ENCODE measurements around the gene MKNK2.

The MKNK2 gene

DNA sequence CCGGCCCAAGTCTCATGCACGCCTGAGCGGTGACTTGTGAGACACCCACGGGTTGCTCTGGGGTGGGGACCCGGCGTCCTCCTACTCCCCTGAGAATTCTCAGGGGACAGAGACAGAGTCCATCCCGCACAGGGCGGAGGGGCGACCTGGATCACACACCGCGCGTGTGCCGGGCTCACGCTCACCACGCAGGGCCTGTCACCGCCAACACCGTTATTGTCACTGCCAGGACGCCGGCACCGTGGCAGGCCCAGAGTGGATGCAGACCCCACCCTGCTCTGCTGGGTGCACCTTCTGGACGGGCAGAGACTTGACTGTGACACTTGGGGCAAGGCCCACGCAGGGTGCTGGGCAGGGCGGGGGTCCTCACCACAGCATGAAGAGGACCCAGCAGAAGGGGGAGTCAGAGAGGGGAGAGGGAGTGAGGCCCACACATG is 28.8 kb upstream of the MKNK2 start:
- DNase-seq: no peak

DNA sequence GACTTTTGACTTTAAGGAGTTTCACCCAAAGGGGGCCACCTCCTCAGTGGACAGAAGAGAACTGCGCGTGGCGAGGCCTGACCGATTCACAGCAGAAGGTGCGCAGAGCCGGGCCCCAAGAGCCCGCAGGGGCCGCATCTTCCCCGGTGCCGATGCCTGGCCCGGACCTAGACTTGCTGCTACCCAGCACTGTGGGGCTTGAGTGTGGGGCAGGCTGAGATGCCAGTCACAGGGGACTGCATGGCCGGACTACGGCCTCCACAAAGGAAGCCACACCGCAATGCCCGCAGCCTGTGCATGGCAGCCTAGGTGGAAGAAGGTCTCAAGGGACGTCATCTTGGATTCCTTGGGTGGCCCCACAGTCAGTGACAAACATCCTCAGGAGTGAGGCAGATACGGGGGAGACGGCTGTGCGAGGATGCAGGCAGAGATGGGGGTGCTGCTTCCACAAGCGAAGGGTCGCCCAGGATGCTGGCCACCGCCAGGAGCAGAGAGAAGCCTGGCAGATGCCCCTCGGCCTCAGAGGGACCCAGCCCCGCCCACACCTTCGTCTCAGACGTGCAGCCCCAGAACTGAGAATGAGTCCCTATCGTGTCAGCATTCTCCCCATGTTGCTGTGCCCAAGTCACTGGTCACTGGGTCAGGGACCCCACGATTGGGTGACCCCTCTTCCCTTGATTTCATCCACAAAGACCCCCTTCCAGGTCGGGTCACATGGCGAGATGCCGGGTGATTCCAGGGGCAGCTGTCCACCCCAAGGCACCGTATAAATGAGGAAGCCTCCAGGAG is 28.2 kb upstream of the MKNK2 start:
- no peak for DNase-seq

DNA sequence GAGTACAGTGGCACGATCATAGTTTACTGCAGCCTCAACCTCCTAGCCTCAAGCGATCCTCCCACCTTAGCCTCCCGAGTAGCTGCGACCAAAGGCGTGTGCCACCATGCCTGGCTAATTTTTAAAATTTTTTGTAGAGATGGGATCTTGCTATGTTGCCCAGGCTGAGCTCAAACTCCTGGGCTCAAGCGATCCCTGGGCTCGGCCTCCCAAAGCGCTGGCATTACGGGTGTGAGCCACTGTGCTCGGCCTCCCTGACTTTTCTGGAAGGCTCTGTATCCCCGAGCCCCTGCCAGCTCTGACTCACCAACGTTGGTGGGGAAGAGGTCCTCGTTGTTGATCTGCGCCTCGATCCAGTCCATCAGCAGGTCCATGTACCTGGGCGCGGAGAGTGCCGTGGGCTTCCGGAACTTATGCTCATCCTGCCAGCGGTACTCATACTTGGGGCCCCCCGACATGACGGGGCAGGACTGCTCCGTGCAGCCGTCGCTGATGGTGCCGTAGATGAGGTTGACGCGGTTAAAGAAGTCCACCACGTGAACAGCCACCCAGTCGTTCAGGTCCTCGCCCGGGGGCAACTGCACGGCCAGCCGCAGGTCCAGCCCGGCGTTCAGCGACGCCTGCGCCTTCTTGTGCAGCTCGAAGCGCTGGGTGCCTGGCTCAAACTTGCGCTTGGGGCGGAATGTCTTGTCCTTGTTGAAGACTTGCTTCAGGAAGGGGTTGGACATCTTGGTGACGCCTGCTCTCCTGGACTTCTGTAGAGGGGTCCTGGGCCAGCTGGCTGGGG is 27.0 kb upstream of the MKNK2 start:
- DNase-seq: no peak

- DNase-seq: no peak
Measured at GRCh38 chr19:2077398-2077797, 26.4 kb upstream of the MKNK2 start.

- DNase-seq: no peak
Measured at GRCh38 chr19:2076526-2076944, 25.5 kb upstream of the MKNK2 start.

DNA sequence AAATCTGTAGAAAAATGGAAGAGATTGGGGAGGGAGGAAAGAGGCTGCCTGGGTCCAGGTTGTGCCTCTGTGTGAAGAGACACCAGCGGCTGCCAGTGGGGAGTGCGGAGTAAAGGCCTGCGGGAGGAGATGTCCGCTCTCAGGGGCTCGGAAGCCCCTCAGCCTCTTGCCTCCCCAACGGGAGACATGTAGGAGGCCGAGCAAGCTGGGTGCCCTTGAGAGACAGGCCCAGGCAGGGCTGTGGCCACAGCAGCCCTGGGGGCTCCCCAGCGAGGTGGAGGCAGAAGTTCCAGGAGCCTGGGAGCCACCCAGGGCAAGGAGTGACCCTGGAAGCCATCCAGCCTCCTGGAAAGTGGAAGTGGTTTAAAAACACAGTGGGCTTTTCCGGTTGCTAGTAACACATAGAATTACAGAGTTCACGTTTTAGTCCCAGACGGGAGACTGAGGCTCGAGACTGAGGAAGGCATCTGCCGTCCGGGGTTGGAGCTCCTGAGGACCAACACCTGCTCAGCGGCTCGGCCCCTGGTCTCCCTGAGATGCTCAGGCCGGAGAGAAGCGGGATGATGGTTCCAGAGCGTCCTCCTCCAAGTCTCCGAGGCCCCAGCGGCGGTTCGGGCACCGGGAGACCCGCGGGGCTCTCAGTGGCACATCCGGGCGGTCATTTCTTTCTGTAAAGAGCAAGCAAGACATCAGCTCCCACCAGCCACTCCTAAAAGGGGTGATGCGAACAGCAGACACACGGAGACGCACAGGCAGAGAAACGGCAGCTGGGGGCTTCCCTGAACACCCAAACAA is 21.9 kb upstream of the MKNK2 start:
- DNase-seq: no peak

DNA sequence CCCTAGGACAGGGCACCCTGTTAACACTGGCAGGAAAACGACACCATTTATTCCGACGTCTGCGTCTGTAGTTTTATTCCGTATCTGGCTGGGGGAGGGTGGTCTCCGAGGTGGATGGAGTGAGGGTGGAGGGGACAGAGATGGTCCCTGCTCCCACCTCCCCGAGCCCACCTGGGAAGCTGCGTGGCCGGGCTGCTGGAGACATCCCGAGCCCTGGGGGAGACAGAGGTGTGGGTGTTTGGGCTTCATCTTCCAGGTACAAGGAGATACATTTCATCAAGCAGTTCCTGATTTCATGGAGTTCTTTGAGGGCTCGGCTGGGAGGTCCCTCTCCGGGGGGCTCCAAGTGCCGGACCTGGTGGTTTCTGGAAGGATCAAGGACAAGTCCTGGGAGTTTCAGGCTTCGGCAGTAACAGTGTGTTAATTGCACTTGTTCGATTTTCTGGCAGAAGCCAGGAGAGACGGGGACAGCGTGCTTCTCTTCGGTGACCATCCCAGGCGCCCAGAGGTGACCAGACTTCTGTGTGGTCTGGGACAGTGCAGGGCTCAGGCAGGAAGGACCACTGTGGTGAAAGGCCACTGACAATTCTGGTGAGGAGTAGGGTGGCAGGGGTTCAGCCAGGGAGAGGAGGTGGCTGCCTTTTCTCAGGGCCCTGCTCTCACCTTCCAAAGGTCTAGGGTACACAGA is 20.1 kb upstream of the MKNK2 start:
- DNase-seq: no peak

DNA sequence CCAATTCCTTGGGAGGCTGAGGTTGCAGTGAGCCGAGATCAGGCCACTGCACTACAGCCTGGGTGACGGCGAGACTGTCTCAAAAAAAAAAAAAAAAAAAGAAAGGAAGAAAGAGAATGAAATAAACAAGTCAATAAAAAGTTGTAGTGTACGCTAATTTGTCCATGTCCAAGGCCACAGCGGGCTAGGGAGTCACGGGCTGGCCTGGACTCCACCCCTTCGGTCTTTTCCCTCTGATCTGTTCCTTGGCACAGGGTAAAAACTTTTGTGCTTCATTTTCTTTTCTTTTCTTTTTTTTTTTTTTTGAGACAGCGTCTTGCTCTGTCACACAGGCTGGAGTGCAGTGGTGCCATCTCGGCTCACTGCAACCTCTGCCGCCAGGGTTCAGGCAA is 19.4 kb upstream of the MKNK2 start:
- no peak for DNase-seq

- DNase-seq: no peak
Measured at GRCh38 chr19:2064788-2065524, 13.9 kb upstream of the MKNK2 start.

- no peak for DNase-seq
Measured at GRCh38 chr19:2064395-2064787, 13.3 kb upstream of the MKNK2 start.

DNA sequence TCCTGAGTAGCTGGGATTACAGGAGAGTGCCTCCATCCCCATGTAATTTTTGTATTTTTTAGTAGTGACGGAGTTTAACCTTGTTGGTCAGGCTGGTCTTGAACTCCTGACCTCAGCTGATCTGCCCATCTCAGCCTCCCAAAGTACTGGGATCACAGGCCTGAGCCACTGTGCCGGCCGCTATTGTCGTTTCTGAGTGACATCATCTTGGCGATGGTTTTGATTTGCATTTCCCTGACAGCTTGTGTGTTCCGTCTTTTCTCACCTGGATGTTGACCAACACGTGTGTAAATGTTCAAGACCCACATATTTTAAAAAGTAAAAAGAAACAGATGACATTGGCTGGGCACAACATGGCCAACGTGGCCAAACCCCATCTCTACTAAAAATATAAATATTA is 12.8 kb upstream of the MKNK2 start:
- no peak for DNase-seq

- no peak for DNase-seq
Measured at GRCh38 chr19:2062770-2063169, 11.7 kb upstream of the MKNK2 start.

DNA sequence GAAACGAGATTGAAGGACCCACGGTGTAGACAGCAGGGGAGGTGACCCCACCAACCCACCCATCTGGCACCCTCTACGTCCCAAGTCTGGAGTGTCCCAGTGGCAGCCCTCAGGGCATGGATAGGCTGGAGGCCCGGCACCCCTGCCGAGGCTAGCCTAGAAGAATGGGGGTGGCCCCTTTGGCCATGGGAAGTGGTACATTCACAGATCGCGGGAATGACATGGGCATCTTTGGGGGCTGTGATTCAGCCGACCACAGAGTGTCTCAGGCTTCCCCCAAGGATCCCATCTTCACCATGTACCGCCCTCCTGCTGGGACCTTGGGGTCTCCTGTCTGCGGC is 11.3 kb upstream of the MKNK2 start:
- no peak for DNase-seq

DNA sequence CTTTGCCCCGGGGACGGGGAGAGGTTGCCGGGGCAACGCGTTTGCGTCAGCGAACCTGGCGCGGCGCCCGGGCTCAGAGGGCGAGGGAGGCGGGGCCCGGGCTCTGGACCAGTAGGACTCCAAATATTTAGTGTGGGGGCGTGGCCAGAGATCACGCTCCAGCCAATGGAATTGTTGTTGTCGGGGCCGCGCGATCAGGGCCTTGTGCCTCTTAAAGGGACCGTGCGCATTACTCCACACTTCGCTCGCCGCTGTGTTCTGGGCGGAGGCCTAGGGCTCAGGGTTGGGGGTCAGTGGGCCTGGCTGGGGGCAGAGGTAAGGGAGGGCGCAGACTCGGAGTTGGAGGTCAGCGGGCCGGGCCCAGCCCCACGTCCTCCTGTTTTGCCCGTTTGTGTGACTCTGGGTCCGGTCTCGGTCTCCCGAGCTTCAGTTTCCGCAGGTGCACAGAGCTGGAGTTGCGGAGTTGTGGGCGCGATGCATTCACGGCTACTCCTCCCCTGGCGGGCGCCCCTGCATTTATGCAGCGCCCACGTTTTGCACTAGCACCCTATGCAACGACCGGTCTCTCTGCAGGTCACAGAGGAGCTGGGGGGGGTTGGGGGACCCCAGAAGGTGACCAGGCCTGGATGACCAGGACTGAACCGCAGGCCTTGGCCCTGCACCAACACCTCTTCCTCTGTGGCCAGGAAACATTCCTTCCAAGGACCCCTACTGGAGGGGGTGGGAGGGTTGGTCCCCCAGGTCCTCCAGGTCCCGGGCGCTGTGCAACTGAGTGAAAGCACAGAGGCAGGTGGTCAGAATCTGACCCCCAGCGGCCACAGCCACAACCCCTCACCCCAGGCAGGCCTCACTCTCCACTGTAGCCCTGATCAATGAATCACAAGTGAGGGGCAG is 10.7 kb upstream of the MKNK2 start:
- peak; percentile 99 for DNase-seq

GRCh38 chr19:2060884-2061494 is 9.9 kb upstream of the MKNK2 start:
- peak; percentile 88 for DNase-seq

DNA sequence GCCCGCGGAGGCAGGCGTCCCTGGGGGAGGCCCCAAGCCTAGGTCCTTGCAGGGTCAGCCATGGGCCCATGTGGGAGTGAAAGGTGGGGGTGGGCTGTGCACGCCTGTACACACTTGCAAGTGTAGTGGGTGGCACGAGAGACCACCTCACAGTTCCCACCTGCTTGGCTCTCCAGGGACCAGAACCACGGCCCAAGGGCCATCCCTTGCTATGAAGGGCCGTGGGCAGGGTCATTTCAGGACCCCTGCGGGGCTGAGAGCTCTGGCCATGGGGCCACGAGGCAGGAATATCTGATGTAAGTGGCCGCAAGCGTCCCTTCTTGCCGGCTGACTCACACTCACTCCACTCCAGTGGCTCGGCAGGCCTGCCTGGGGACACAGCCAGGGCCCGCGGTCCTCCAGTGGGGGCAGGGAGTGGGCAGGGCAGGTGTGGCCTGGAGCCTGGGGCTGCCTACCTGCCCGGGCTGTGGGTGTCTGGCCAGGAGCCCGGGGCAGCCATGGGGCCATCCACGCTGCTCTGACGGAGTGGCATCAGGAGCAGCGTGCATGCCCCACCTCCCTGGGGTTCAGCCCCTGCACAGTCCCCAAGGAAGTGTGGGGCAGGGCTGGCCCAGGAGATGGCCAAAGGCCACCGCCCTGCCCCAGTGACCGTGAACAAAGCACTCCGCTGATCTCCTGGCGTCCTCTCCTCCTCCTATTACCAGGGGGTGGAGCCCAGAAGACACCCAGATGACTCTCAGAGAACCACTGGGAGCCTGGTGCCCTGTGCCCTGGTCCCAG is 8.6 kb upstream of the MKNK2 start:
- DNase-seq: peak; percentile 93

DNA sequence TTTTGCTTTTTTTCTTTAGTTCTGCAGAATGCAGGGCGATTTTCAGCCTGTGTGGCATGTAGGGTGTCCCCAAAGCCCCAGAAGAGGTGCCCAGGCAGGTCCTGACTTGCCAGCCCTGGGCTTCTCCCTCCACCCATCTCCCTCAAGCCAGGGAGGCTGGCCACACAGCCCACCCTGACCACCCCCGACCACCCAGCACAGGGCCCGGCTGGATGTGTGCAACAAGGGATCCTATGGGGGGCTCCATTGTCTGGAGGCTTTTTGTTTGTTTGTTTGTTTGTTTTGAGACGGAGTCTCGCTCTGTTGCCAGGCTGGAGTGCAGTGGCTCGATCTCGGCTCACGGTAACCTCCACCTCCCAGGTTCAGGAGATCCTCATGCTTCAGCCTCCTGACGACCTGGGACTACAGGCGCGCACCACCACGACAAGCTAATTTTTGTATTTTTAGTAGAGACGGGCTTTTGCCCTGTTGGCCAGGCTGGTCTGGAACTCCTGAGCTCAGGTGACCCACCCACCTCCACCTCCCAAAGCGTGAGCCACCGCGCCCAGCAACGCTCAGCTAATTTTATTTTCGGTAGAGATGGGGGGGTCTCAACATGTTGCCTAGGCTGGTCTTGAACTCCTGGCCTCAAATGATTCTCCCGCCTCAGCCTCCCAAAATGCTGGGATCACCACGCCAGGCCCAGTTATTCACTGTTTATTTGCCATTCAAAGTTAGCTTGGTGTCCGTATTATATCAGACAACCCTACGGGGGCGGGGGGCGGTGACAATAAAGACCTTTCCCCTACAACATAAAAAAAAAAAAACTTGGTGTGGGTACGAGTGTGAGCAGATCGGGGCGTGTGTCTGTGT is 7.8 kb upstream of the MKNK2 start:
- DNase-seq: no peak

DNA sequence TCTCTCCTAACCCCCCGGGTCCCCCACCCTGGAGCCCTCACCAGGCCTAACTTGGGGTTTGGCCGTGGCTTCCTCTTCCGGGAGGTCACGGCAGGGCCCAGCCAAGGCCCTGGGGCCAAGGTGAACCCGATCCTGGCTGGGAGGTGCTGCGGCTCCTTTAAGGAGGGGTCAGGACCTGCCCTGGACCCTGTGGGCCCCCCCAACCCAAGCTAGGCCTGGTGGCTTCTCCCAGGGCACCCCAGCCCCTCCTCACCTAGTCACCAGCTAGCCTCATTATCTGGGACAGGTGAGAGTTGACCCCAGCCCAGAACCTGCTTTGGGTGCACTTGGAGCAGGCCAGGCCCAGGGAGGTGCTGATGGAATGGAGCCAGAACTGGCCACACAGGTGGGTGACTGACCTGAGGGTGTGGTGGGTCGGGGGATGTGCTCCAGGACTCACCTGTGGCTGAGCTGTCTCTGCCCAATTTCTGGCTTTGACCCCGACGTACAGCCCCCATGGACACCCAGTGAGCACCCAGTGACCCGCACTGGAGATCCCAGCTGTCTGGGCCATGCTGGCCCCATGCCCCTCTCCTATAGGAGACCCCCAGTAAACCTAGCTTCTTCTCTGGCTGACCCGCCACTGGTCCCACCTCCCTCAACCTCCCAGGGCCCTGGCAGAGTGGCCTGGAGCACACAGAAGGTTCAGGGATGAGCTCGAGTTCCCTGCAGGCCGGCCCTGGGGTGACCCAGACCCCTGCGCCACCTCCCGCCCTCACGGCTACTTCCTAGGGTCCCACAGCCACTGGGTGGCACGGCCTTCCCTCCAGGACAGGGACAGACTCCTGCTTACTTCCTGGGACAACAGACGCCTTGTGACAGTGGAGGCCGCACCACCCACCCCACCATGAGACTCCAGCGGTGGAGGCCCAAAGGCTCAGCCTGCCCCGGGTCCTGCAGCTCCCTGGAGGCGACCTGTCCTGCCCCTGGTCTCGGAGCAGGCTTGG is 6.7 kb upstream of the MKNK2 start:
- DNase-seq: no peak
